COLO668 (cell line): ENCODE results near the gene ANKS4B.
A peak's percentile ranks its signal among the peaks of the same experiment; 100 is the strongest.
"Not testable (repeated sequence)": the region's sequence is repeated elsewhere in the genome, so short reads cannot be mapped to it uniquely, and the experiment has no call there.

Source experiments
- DNase-seq: peaks from one replicate; lab custom pipeline; 2025; ENCODE audit not compliant: unreplicated experiment; lab: John Stamatoyannopoulos, UW

The ANKS4B gene

GRCh38 chr16:21262779-21263639, 29.5 kb downstream of the ANKS4B start:
- DNase-seq: no peak

- peak; percentile 84 for DNase-seq
Observed at GRCh38 chr16:21263640-21264570, 30.4 kb downstream of the ANKS4B start.

- no peak for DNase-seq
Observed at GRCh38 chr16:21264571-21265036, 31.1 kb downstream of the ANKS4B start.

- no peak for DNase-seq
Observed at GRCh38 chr16:21265104-21265837, 31.8 kb downstream of the ANKS4B start.

- no peak for DNase-seq
Observed at GRCh38 chr16:21267298-21267697, 33.8 kb downstream of the ANKS4B start.

GRCh38 chr16:21268236-21268635, 34.7 kb downstream of the ANKS4B start:
- DNase-seq: no peak

GRCh38 chr16:21272253-21272652, 38.8 kb downstream of the ANKS4B start:
- DNase-seq: no peak

GRCh38 chr16:21272763-21273162, 39.3 kb downstream of the ANKS4B start:
- DNase-seq: not testable (repeated sequence)

- no peak for DNase-seq
Observed at GRCh38 chr16:21274172-21274726, 40.8 kb downstream of the ANKS4B start.

GRCh38 chr16:21275529-21275928, 42.0 kb downstream of the ANKS4B start:
- no peak for DNase-seq

- no peak for DNase-seq
Observed at GRCh38 chr16:21276090-21276489, 42.6 kb downstream of the ANKS4B start.

- no peak for DNase-seq
Observed at GRCh38 chr16:21277045-21277926, 43.8 kb downstream of the ANKS4B start.

- DNase-seq: peak; percentile 88
Observed at GRCh38 chr16:21277927-21278706, 44.6 kb downstream of the ANKS4B start, which contains the start of gene CRYM. Gene CRYM (minus strand): TSS chr16:21278290. CDS start chr16:21278251, 39 bp downstream.

GRCh38 chr16:21279501-21279900, 46.0 kb downstream of the ANKS4B start:
- no peak for DNase-seq

GRCh38 chr16:21281698-21282389, 48.3 kb downstream of the ANKS4B start:
- DNase-seq: no peak

- peak; percentile 67 for DNase-seq
Observed at GRCh38 chr16:21283521-21284289, 50.2 kb downstream of the ANKS4B start.

- DNase-seq: no peak
Observed at GRCh38 chr16:21284414-21284813, 50.9 kb downstream of the ANKS4B start.
